NB4 (cell line): Measurements from ENCODE around the gene KRT38.

Source experiments
- CTCF ChIP-seq: IDR thresholded peaks from one replicate; pipeline ENCODE4 v1.5.1; 2012; ENCODE audit warnings: low read depth, low read length
- MAX ChIP-seq: IDR thresholded peaks from 2 replicates; pipeline ENCODE4 v1.6.1; 2011; ENCODE audit warnings: low read depth, low read length
- MYC ChIP-seq: IDR thresholded peaks from 2 replicates; pipeline ENCODE4 v1.6.1; 2011; ENCODE audit warnings: low read depth, low read length
- POLR2A ChIP-seq: IDR thresholded peaks from 2 replicates; pipeline ENCODE4 v1.6.1; 2011; ENCODE audit warnings: mild to moderate bottlenecking; ENCODE audit not compliant: insufficient read length; ENCODE audit errors: extremely low read depth

- TF ChIP-seq MAX (no peak), CTCF (no peak), POLR2A (no peak), MYC (no peak)
These were observed 44.4 kb upstream of the KRT38 start for GRCh38 chr17:41484920-41485904.
